ENCODE measurements around the gene KCNIP3.
A peak's percentile ranks its signal among the peaks of the same experiment; 100 is the strongest.
"Not testable (repeated sequence)": the region's sequence is repeated elsewhere in the genome, so short reads cannot be mapped to it uniquely, and the experiment has no call there.

- not testable (repeated sequence) for TF ChIP-seq CTCF (IDR thresholded peaks at IDR 0.05); GABPA (IDR thresholded peaks at IDR 0.05; ENCODE audit: low read depth); CHD2 (IDR thresholded peaks at IDR 0.05; ENCODE audit: low read length, partially characterized antibody); RFX5 (IDR thresholded peaks at IDR 0.05; ENCODE audit: low read length); RAD21 (IDR thresholded peaks at IDR 0.05; ENCODE audit: low read length); EP300 (IDR thresholded peaks at IDR 0.05; ENCODE audit: borderline replicate concordance in 1 of 2, low read depth in 1 of 2, low read length in 1 of 2); SMC3 (IDR thresholded peaks at IDR 0.05; ENCODE audit: low read depth, low read length); MAX (IDR thresholded peaks at IDR 0.05; ENCODE audit: low read depth); MEF2A (IDR thresholded peaks at IDR 0.05; ENCODE audit: borderline replicate concordance, low read depth); YY1 (IDR thresholded peaks at IDR 0.05; ENCODE audit: low read depth); EZH2phosphoT487 (IDR thresholded peaks at IDR 0.05; ENCODE audit: borderline replicate concordance, low read depth); SIN3A (IDR thresholded peaks at IDR 0.05; ENCODE audit: borderline replicate concordance, low read depth, low read length); POLR2AphosphoS5 (IDR thresholded peaks at IDR 0.05; ENCODE audit: low read depth, low read length)
- peak; percentile 49; the same call in 1 of the 2 replicates for TF ChIP-seq FOSL2 (IDR thresholded peaks at IDR 0.05; ENCODE audit: borderline replicate concordance, low read depth)
These were observed 114.1 kb downstream of the KCNIP3 start for GRCh38 chr2:95411239-95411638.
